Endothelial cell of umbilical vein (primary cell): ENCODE data around the gene CIBAR2. TPM values are rescaled to one million over a fixed set of nuclear protein-coding genes. Genes with fewer than 3 reads are reported as not detected.

Experiments used
- BruUV-seq: library from RNA; stranded (reverse); fragments of 400-500 nt; replicated peaks from 2 replicates; lab custom pipeline; 2021; lab: Mats Ljungman, UMichigan
- CTCF ChIA-PET: fragments of 300-600, 350-600 bp; sonication (Branson Sonifier 250); formaldehyde crosslinking; loops from one replicate; lab custom pipeline; 2021; ENCODE audit warnings: antibody characterized with exemption, inconsistent platforms; lab: Charles Lee
- POLR2A ChIA-PET: fragments of 300-600, 350-600 bp; sonication (Branson Sonifier 250); formaldehyde crosslinking; loops from one replicate; lab custom pipeline; 2021; ENCODE audit warnings: antibody characterized with exemption, inconsistent platforms; lab: Charles Lee
- DNase-seq: peaks from one replicate; pipeline ENCODE4 v3.0.0-alpha.2; 2011; ENCODE audit warnings: low read depth, low spot score
- FAIRE-seq: peaks from 2 replicates; lab custom pipeline; 2011; peaks lifted over from hg19 to GRCh38; lab: Jason Lieb, UNC
- H2AFZ ChIP-seq: 2 replicates; pipeline ENCODE4 v1.6.0; 2012; ENCODE audit warnings: low read depth, low read length, control low read depth, inconsistent platforms
- H3K27ac ChIP-seq: 2 replicates; pipeline ENCODE4 v1.5.1; 2011; ENCODE audit warnings: low read depth, mild to moderate bottlenecking, control low read depth, low read length, moderate library complexity; ENCODE audit not compliant: insufficient read depth
- H3K27me3 ChIP-seq, 2 experiments: 2 replicates each; pipeline versions ENCODE4 v1.6.0 to v1.6.1; 2011; ENCODE audit warnings: low read length in 2 of 2, mixed read lengths in 1 of 2; ENCODE audit not compliant: control insufficient read depth in 2 of 2, insufficient read depth in 2 of 2
- H3K36me3 ChIP-seq, 2 experiments: 2 replicates in 1 of 2; 3 replicates in 1 of 2; pipeline ENCODE4 v1.5.1; 2011; ENCODE audit warnings: low read length in 2 of 2, mild to moderate bottlenecking in 1 of 2, moderate library complexity in 1 of 2; ENCODE audit not compliant: control insufficient read depth in 2 of 2, insufficient read depth in 2 of 2; ENCODE audit errors: extremely low read depth in 1 of 2
- H3K4me1 ChIP-seq: 3 replicates; pipeline ENCODE4 v1.5.1; 2011; ENCODE audit warnings: mild to moderate bottlenecking, low read length; ENCODE audit not compliant: control insufficient read depth, insufficient read depth; ENCODE audit errors: extremely low read depth
- H3K4me2 ChIP-seq: 2 replicates; pipeline ENCODE4 v1.6.1; 2011; ENCODE audit warnings: low read length, control low read depth, mixed read lengths; ENCODE audit not compliant: insufficient read depth
- H3K4me3 ChIP-seq, 3 experiments: fragments of 200-600 bp in 1 of 3; sonication (generic), shearing (Covaris generic) in 1 of 3; replicated peaks in 1 of 3; 2 replicates each; pipeline ENCODE4 v1.5.1; 2011 to 2016; ENCODE audit warnings: control low read depth in 3 of 3, low read length in 3 of 3, mild to moderate bottlenecking in 2 of 3, inconsistent platforms in 1 of 3, low read depth in 1 of 3, moderate library complexity in 1 of 3; ENCODE audit not compliant: insufficient read depth in 1 of 3
- H3K79me2 ChIP-seq: 2 replicates; pipeline ENCODE4 v1.6.0; 2012; ENCODE audit warnings: low read length, inconsistent platforms; ENCODE audit not compliant: control insufficient read depth, insufficient read depth
- H3K9ac ChIP-seq: replicated peaks from 2 replicates; pipeline ENCODE3; 2011; ENCODE audit warnings: low read length, control low read depth; ENCODE audit not compliant: insufficient read depth; ENCODE audit errors: extremely low read depth
- H3K9me1 ChIP-seq: replicated peaks from 3 replicates; pipeline ENCODE4 v1.6.0; 2011; ENCODE audit warnings: mild to moderate bottlenecking, low read length; ENCODE audit not compliant: control insufficient read depth, insufficient read depth; ENCODE audit errors: extremely low read depth
- H3K9me3 ChIP-seq: replicated peaks from 2 replicates; pipeline ENCODE4 v1.5.1; 2012; ENCODE audit warnings: low read length, inconsistent platforms; ENCODE audit not compliant: control insufficient read depth, insufficient read depth
- H4K20me1 ChIP-seq: replicated peaks from 2 replicates; pipeline ENCODE3; 2011; ENCODE audit warnings: mild to moderate bottlenecking, low read length; ENCODE audit not compliant: control insufficient read depth, insufficient read depth; ENCODE audit errors: extremely low read depth
- EZH2 ChIP-seq: IDR thresholded peaks from 2 replicates; pipeline ENCODE4 v1.6.1; 2012; ENCODE audit warnings: borderline replicate concordance, low read depth, mild to moderate bottlenecking, moderate library complexity, low read length, inconsistent platforms; ENCODE audit not compliant: severe bottlenecking
- GATA2 ChIP-seq: IDR thresholded peaks from 2 replicates; pipeline ENCODE4 v1.7.0; 2011; ENCODE audit warnings: low read depth, mild to moderate bottlenecking, moderate library complexity, mixed read lengths, low read length; ENCODE audit not compliant: insufficient read length, insufficient read depth
- MYC ChIP-seq: IDR thresholded peaks from one replicate; pipeline ENCODE4 v1.6.1; 2011; ENCODE audit warnings: mild to moderate bottlenecking, low read depth, low read length
- POLR2AphosphoS5 ChIP-seq: IDR thresholded peaks from 2 replicates; pipeline ENCODE4 v1.6.1; 2012; ENCODE audit warnings: low read depth, mild to moderate bottlenecking, control low read depth, low read length, moderate library complexity; ENCODE audit not compliant: insufficient read depth
- dilution Hi-C: fragments of 300-500 bp; cut with MboI; formaldehyde crosslinking; loops from one replicate; pipeline ENCODE4 v1.15.0; 2019; ENCODE audit warnings: low sequenced_read_pairs; ENCODE audit not compliant: extremely low pct_ligation_motif_present
- intact Hi-C: fragments of 100-400 bp; cut with micrococcal nuclease; formaldehyde crosslinking; loops from one replicate; pipeline ENCODE4 v1.10.0; 2022
- polyA plus RNA-seq, 4 experiments: library from polyadenylated mRNA; depleted of rRNA in 3 of 4; stranded (reverse) in 3 of 4; unstranded in 1 of 4; fragments of >200 nt; gene quantifications; 2 replicates each; pipeline versions ENCODE4 v1.2.1 to v1.2.3, GENCODE V29; 2011 to 2012; ENCODE audit warnings: missing spikeins in 1 of 4
- total RNA-seq: library from RNA; stranded (reverse); gene quantifications from 2 replicates; pipeline ENCODE4 v1.2.3, GENCODE V29; 2021
- TF ChIP-seq, protein P1 (sequence below), 2 donors: IDR thresholded peaks; 1 replicate in 1 of 2; 2 replicates in 1 of 2; pipeline ENCODE4 v1.5.1; 2011; ENCODE audit warnings: low read length in 2 of 2, mild to moderate bottlenecking in 2 of 2, moderate library complexity in 2 of 2, control low read depth in 1 of 2, inconsistent platforms in 1 of 2, low read depth in 1 of 2; ENCODE audit not compliant: insufficient read depth in 1 of 2; ENCODE audit errors: extremely low read depth in 1 of 2

Gene CIBAR2
- total and polyA plus RNA-seq, 2 donors (not counting 3 experiments of a cell fraction or from before 2014, with no cell fraction given) = 0.07 TPM; not detected in 1

DNA sequence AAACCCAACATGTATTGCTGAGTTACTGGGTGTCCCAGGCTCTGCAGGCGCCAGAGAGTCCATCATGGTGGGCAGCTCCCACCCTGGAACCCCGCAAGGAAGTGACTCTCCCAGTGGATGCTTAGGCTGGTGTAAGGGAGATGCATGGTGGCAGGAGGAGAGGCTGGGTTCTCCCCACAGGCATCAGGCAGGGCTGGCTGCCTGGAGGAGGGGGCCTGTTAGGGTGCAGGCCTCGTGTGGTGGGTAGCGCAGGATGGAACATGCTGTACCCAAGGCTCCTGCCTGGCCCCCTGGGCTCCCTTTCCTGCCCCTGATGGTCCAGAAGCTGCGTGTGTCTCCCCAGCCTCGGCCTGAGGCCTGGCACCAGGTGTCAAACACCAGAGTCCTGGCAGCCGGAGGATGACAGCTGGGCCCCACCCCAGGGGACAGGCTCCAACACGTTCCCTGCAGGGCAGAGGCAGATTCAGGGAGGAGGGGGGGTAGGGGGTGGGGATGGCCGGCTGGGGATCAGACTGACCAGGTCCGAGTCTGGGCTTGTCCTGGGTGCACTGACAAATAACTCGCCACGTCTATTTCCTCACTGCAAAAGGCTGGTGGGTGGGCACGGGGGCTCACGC is 40.2 kb upstream of the CIBAR2 start:
- no peaks in the 10 kb centered on the region for H3K79me2 ChIP-seq
- H4K20me1 ChIP-seq = no peaks in the 10 kb centered on the region
- intact Hi-C loops (no loop called here), dilution Hi-C loops (no loop called here)
- ChIA-PET CTCF (interaction anchor here (0.8 to 2.8 kb wide), 4 partner anchors 11 to 38 kb away, joined by 3 to 13 read pairs (median 4); no protein-coding TSS in a partner anchor), POLR2A (no interaction called here)
- H3K4me1 ChIP-seq = peaks cover 9% of the 10 kb centered on the region
- no peak overlapping the region for H3K4me2 ChIP-seq
- DNase-seq = no peak
- no peaks in the 10 kb centered on the region for H3K36me3 ChIP-seq
- H2AFZ ChIP-seq = no peak overlapping the region
- no TSS peak for BruUV-seq
- no peak overlapping the region for H3K9ac ChIP-seq
- H3K27me3 ChIP-seq = no peaks in the 10 kb centered on the region
- H3K4me3 ChIP-seq = no peak overlapping the region
- TF ChIP-seq GATA2 (no peak), EZH2 (no peak), MYC (no peak), POLR2AphosphoS5 (no peak)
- TF ChIP-seq, protein P1, sequence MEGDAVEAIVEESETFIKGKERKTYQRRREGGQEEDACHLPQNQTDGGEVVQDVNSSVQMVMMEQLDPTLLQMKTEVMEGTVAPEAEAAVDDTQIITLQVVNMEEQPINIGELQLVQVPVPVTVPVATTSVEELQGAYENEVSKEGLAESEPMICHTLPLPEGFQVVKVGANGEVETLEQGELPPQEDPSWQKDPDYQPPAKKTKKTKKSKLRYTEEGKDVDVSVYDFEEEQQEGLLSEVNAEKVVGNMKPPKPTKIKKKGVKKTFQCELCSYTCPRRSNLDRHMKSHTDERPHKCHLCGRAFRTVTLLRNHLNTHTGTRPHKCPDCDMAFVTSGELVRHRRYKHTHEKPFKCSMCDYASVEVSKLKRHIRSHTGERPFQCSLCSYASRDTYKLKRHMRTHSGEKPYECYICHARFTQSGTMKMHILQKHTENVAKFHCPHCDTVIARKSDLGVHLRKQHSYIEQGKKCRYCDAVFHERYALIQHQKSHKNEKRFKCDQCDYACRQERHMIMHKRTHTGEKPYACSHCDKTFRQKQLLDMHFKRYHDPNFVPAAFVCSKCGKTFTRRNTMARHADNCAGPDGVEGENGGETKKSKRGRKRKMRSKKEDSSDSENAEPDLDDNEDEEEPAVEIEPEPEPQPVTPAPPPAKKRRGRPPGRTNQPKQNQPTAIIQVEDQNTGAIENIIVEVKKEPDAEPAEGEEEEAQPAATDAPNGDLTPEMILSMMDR (IDR thresholded peaks at IDR 0.05; ENCODE audit: extremely low read depth in 1 of 2, insufficient read depth in 1 of 2, low read depth in 1 of 2, low read length in 2 of 2) = no peak
- no peaks in the 10 kb centered on the region for H3K9me1 ChIP-seq
- H3K27ac ChIP-seq = no peak overlapping the region
- FAIRE-seq = no peak
- no peaks in the 10 kb centered on the region for H3K9me3 ChIP-seq
